Activated T-cell treated with anti-CD3 and anti-CD28 coated beads, Interleukin-2, amount 50 U/mL, for 72 hours (primary cell): ENCODE measurements around the gene NUCB2. TPM values are rescaled to one million over a fixed set of nuclear protein-coding genes. Genes with fewer than 3 reads are reported as not detected.

ENCODE experiments used
- ATAC-seq, 2 donors: fragments of 150-1000 bp; cut with Tn5 transposase; replicated peaks in 1 of 2; 2 replicates each; pipeline ENCODE4 v1.10.0; 2021; ENCODE audit warnings: moderate library complexity in 2 of 2, mild to moderate bottlenecking in 1 of 2
- DNase-seq, 2 donors: peaks; one replicate each; pipeline ENCODE4 v3.0.0; 2021 to 2022; ENCODE audit warnings: mixed read lengths in 1 of 2
- H3K27ac Mint-ChIP-seq: one replicate; pipeline ENCODE4 v1.8.0; 2022; ENCODE audit warnings: mild to moderate bottlenecking, moderate library complexity, mixed read lengths
- H3K27me3 Mint-ChIP-seq: one replicate; pipeline ENCODE4 v1.8.0; 2022; ENCODE audit warnings: low read depth, mixed read lengths
- H3K36me3 Mint-ChIP-seq, 2 donors: one replicate each; pipeline ENCODE4 v1.8.0; 2022; ENCODE audit warnings: mixed read lengths in 2 of 2, mild to moderate bottlenecking in 1 of 2; ENCODE audit not compliant: insufficient read depth in 2 of 2
- H3K4me1 Mint-ChIP-seq: one replicate; pipeline ENCODE4 v1.8.0; 2022; ENCODE audit warnings: low read depth, mixed read lengths
- H3K4me3 Mint-ChIP-seq, 2 donors: one replicate each; pipeline ENCODE4 v1.8.0; 2022; ENCODE audit warnings: mild to moderate bottlenecking in 2 of 2, mixed read lengths in 2 of 2, moderate library complexity in 2 of 2
- H3K9me3 Mint-ChIP-seq, 2 donors: one replicate each; pipeline ENCODE4 v1.8.0; 2022; ENCODE audit warnings: mixed read lengths in 2 of 2
- total RNA-seq, 2 donors: library from RNA; stranded (reverse); gene quantifications; one replicate each; pipeline ENCODE4 v1.2.3, GENCODE V29; 2022

The NUCB2 gene
- total RNA-seq, 2 donors from 2014 or later = 62.0 to 64.6 TPM

- Mint-ChIP-seq H3K9me3 (no peaks in the 10 kb centered on the region), H3K4me1 (no peaks in the 10 kb centered on the region), H3K27ac (no peak overlapping the region), H3K36me3 (peaks cover 0 to 8% of the 10 kb centered on the region in 2 donors), H3K4me3 (no peak overlapping the region), H3K27me3 (no peaks in the 10 kb centered on the region)
- no peak for ATAC-seq
- DNase-seq = no peak
These were observed 37.7 kb downstream of the NUCB2 start for GRCh38 chr11:17314232-17314547.

DNA sequence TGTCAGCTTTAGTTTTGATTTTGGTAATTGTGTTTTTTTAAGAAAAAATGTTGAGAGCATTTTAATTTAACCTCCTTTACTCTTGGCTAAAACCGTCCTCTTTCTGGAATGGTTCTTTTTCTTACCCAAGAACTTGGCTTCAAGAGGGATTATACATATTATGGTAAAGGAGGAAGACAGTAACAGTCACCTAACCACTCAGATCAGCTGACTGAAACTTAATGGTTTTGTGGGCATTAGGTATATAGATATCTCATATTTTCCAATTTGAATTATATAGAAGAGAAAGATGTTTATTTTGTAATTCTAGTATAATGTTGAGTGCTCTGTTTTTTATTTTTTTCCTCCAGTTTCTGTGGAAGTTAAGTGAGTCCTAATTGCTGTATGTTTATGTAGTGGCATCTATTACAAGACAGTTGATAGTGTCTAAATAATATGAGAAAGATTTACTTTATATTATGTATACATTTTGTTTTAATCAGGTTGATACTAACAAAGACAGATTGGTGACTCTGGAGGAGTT, 38.4 kb downstream of the NUCB2 start:
- no peak for DNase-seq
- Mint-ChIP-seq H3K27ac (no peak overlapping the region), H3K9me3 (peaks cover 0 to 3% of the 10 kb centered on the region in 2 donors), H3K36me3 (peaks cover 3 to 8% of the 10 kb centered on the region in 2 donors), H3K4me1 (no peaks in the 10 kb centered on the region), H3K4me3 (no peak overlapping the region), H3K27me3 (no peaks in the 10 kb centered on the region)
- peak in 1 of 2 donors; percentile 45 for ATAC-seq

GRCh38 chr11:17328871-17329494, 52.4 kb downstream of the NUCB2 start:
- ATAC-seq (no peak), DNase-seq (no peak)
- Mint-ChIP-seq H3K9me3 (peaks cover 0 to 2% of the 10 kb centered on the region in 2 donors), H3K36me3 (peaks cover 0 to 12% of the 10 kb centered on the region in 2 donors), H3K4me1 (no peaks in the 10 kb centered on the region), H3K27ac (no peak overlapping the region), H3K27me3 (no peaks in the 10 kb centered on the region), H3K4me3 (no peak overlapping the region)

DNA sequence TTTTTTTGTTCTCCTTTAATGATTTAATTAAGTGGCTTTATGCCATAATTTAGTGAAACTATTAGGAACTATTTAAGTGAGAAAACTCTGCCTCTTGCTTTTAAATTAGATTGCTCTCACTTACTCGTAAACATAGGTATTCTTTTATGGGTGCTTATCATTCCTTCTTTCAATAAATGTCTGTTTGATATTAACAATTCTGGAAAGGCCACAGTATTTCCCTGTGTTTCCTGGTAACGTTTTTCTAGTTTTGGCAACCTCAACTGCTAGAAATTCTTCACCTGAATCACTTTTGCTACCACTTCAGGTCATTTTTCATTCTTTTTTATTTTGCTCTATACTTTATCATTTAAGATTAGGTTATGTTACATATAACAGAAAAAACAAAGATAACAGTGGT, 55.1 kb downstream of the NUCB2 start:
- Mint-ChIP-seq H3K27ac (no peak overlapping the region), H3K36me3 (peaks cover 0 to 9% of the 10 kb centered on the region in 2 donors), H3K27me3 (no peaks in the 10 kb centered on the region), H3K4me1 (no peaks in the 10 kb centered on the region), H3K4me3 (no peak overlapping the region), H3K9me3 (no peaks in the 10 kb centered on the region)
- ATAC-seq (no peak), DNase-seq (no peak)

GRCh38 chr11:17333799-17334586, 57.5 kb downstream of the NUCB2 start:
- Mint-ChIP-seq H3K27ac (no peak overlapping the region), H3K27me3 (no peaks in the 10 kb centered on the region), H3K9me3 (no peaks in the 10 kb centered on the region), H3K4me1 (no peaks in the 10 kb centered on the region), H3K4me3 (no peak overlapping the region), H3K36me3 (peaks cover 0 to 7% of the 10 kb centered on the region in 2 donors)
- ATAC-seq (no peak), DNase-seq (no peak)

DNA sequence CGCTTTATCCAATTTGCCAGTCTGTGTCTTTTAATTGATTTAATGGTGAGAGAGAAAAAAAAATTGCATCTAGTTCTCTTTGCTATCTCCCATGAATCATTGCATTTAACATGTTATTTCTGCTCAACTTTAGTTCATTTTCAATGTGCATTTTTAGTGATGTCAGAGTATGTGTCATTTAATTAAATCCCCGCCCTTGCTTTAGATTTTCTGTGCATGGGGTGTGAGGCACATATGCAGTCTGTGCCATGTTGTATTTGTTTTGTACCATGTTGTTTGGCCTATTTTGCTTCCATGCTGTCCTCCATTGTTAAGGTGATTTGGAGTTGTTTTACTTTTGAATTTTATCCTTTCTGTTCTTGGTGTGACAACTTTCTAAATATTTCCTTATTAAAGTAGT, 66.7 kb downstream of the NUCB2 start:
- no peak for ATAC-seq
- Mint-ChIP-seq H3K27ac (no peak overlapping the region), H3K36me3 (no peaks in the 10 kb centered on the region), H3K4me3 (no peak overlapping the region), H3K4me1 (peaks cover 17% of the 10 kb centered on the region), H3K9me3 (no peaks in the 10 kb centered on the region), H3K27me3 (no peaks in the 10 kb centered on the region)
- DNase-seq = no peak

DNA sequence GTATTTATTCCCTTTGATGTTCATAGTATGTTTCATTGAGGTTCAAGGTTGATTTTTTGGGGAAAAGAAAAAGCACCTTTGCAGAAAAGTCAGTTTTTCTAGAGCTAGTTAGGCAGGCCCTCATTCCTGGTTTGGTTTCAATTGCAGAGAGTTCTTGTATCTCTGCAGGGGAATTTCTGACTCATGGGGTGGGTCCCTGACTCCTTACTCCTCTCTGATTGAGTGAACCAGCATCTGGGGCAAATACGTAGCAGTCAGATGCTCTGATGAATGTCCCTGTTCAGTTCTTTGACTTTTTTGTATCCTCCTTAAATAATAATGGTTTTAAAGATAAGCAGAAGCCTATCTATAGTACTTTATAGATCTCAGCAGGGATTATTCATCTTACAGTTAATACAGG, 67.4 kb downstream of the NUCB2 start:
- Mint-ChIP-seq H3K36me3 (no peaks in the 10 kb centered on the region), H3K4me1 (peaks cover 17% of the 10 kb centered on the region), H3K27me3 (no peaks in the 10 kb centered on the region), H3K27ac (peak overlapping the region; percentile 73), H3K4me3 (no peak overlapping the region), H3K9me3 (no peaks in the 10 kb centered on the region)
- DNase-seq (peak; percentile 46 to 67), ATAC-seq (peak; percentile 97 to 98)

DNA sequence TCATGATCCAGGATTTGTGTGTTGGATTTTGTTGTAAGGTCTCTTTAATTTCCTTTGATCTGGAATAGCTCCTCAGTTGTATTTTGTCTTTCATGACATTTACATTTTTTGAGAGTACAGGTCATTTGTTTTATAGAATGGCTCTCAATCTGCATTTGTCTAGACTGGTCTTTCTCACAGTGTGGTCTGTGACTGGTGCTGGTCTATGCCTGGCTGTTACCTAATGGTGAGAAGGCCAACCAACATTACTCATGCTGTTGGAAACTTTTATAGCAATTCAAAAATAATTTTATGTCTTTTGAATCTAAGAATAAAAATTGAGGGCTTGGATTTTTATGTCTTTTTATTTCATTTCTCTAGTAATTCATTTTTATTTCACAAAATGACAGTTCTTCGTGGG, 71.1 kb downstream of the NUCB2 start:
- Mint-ChIP-seq H3K4me3 (no peak overlapping the region), H3K9me3 (no peaks in the 10 kb centered on the region), H3K36me3 (no peaks in the 10 kb centered on the region), H3K27ac (no peak overlapping the region), H3K27me3 (peaks cover 16% of the 10 kb centered on the region), H3K4me1 (peaks cover 38% of the 10 kb centered on the region)
- ATAC-seq = no peak
- DNase-seq = no peak

DNA sequence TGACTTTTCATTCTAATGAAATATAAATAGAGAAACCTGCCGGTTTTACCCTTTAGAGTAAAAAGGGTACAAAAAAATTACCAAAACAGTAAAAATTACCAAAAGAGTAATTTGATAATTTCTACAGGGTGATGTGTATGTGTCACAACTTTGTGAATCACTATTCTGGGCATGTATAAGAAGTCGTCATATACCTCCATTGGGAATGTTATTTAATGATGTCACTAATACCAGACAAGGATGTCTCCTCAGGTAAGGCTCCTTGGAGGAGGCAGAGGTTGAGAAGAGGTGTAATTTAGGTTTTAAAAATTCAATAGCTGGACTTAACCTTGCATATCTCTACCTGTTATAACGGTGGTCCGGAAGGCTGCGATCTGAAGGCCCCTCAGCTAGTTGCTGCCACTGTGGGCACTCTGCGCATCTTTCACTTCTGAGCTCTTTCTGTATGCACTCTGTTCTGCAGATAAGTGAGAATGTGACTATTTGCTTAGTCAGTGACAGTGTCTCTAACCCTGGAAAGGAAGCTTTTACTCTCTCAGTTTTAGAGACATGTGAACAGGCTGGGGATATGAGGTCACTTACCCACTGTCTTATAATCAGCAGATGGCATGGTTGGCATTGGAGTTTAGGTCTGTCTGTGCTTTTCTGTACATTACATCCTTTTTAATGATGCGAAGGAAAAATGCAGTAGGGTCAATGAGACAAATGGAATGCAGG, 74.1 kb downstream of the NUCB2 start:
- H3K4me3 Mint-ChIP-seq = peak overlapping the region; percentile 94
- peak overlapping the region; percentile 43 for H3K27ac Mint-ChIP-seq
- ATAC-seq (peak; percentile 51 to 58), DNase-seq (no peak)
- peaks cover 21% of the 10 kb centered on the region for H3K27me3 Mint-ChIP-seq
- H3K4me1 Mint-ChIP-seq = peaks cover 43% of the 10 kb centered on the region
- no peaks in the 10 kb centered on the region for H3K9me3 Mint-ChIP-seq
- H3K36me3 Mint-ChIP-seq = peaks cover 0 to 1% of the 10 kb centered on the region in 2 donors

- Mint-ChIP-seq H3K36me3 (peaks cover 0 to 1% of the 10 kb centered on the region in 2 donors), H3K4me1 (peaks cover 43% of the 10 kb centered on the region), H3K4me3 (peak overlapping the region; percentile 94), H3K9me3 (no peaks in the 10 kb centered on the region), H3K27me3 (peaks cover 21% of the 10 kb centered on the region), H3K27ac (no peak overlapping the region)
- no peak for DNase-seq
- no peak for ATAC-seq
These were observed 74.6 kb downstream of the NUCB2 start for GRCh38 chr11:17351172-17351509.

- H3K4me1 Mint-ChIP-seq = peaks cover 43% of the 10 kb centered on the region
- ATAC-seq (peak; percentile 54 to 55), DNase-seq (peak; percentile 60 to 61)
- peak within 1 kb of the TSS; percentile 94 for H3K4me3 Mint-ChIP-seq
- peaks cover 21% of the 10 kb centered on the region for H3K27me3 Mint-ChIP-seq
- peaks cover 4% of the 10 kb centered on the region in 2 donors for H3K36me3 Mint-ChIP-seq
- H3K27ac Mint-ChIP-seq = peak within 1 kb of the TSS; percentile 70
- no peaks in the 10 kb centered on the region for H3K9me3 Mint-ChIP-seq
These were observed 75.1 kb downstream of the NUCB2 start, which contains the start of gene NCR3LG1 for GRCh38 chr11:17351510-17352176. NCR3LG1 (plus strand) TSS chr11:17351800; CDS start chr11:17351970, 170 bp downstream.

DNA sequence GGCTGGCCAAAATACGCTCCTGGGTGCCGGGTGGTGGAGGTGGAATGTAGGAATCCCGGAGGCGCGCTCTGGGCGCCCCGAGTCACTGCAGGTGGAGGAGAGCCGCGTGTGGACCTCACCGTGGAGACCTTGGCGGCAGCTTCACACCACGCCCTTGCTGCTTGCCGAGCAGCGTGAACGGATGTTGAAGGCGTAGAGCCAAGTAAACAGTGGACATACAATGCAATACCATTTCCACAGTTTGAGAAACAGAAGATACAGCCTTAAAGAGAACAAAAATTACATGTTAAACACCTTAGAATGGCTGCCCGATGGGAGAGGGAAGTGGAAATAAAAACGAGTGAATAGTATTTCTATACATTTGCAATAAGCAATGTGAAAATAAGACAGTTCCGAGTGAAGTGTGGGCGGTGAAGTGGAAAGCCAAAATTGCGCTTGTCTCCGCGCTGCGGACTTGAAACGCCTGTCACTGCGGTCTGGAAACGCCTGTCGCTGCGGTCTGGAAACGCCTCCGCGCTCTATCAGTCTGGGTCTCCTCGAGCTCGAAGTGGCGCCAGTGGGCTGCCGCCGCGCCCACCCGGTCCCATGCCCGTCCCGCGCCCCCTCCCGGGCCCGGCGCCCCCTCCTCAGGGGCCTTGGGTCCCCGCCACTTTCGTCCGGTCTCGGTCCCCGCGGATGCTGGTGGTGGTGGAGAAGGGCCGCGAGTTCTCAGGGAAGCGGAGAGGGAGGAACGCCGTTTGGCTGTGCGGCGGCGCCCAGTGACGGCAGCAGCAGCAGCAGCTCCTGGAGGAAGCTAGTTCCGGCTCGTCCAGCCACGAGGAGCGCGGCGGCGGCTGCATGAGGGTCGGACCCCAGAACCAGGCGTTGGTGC, 76.6 kb downstream of the NUCB2 start:
- Mint-ChIP-seq H3K4me1 (peaks cover 43% of the 10 kb centered on the region), H3K4me3 (peak overlapping the region; percentile 94), H3K27ac (peak overlapping the region; percentile 70), H3K27me3 (peaks cover 21% of the 10 kb centered on the region), H3K9me3 (no peaks in the 10 kb centered on the region), H3K36me3 (peaks cover 4% of the 10 kb centered on the region in 2 donors)
- DNase-seq (peak; percentile 63 to 72), ATAC-seq (peak; percentile 56 to 59)
